ENCODE data around the gene EIF5B.

EIF5B gene

GRCh38 chr2:99450199-99450598 lies 113.0 kb downstream of the EIF5B start:
- Histone ChIP-seq H3K4me3 (ENCODE audit: insufficient read depth, low read depth, low read length) (no peak overlapping the region), H3K36me3 (ENCODE audit: control insufficient read depth, insufficient read depth, low read length) (peaks cover 4% of the 10 kb centered on the region), H3K9me3 (ENCODE audit: control insufficient read depth, low read length) (no peaks in the 10 kb centered on the region), H3K27me3 (ENCODE audit: control insufficient read depth, insufficient read depth, low read length, poor library complexity, severe bottlenecking) (no peaks in the 10 kb centered on the region), H3K4me1 (ENCODE audit: control insufficient read depth, insufficient read depth, low read length) (no peaks in the 10 kb centered on the region), H3K27ac (ENCODE audit: insufficient read depth, low read depth, low read length, poor library complexity, severe bottlenecking) (no peak overlapping the region)
- no CpG with 5 or more reads among the region's 1 CpG for WGBS, 2 experiments

Data from ectodermal cell (in vitro differentiated cells).